Measurements from ENCODE around the gene PKIG. TPM values are rescaled to one million over a fixed set of nuclear protein-coding genes. Genes with fewer than 3 reads are reported as not detected.

Gene PKIG
- total and polyA plus RNA-seq, 10 of the 15 experiments (the other 5 are each of a cell fraction or from before 2014, with no cell fraction given) = 5.7 to 82.3 (median 39.7) TPM

- TF ChIP-seq ZNF687 (IDR thresholded peaks at IDR 0.05) (peak; percentile 70; the same call in 1 of the 2 replicates), GATAD2B (conservative IDR thresholded peaks at IDR 0.05; ENCODE audit: low read depth) (peak; percentile 81), ZNF274 (IDR thresholded peaks at IDR 0.05; ENCODE audit: insufficient read depth, insufficient read length) (no peak), NFIC (IDR thresholded peaks at IDR 0.05; ENCODE audit: low read depth, low read length) (peak; percentile 77; the same call in 1 of the 2 replicates), BCL3 (IDR thresholded peaks at IDR 0.05; ENCODE audit: borderline replicate concordance, insufficient read depth, low read depth, low read length, poor library complexity, severe bottlenecking) (peak; percentile 59), EZH2 (IDR thresholded peaks at IDR 0.05; ENCODE audit: borderline replicate concordance, control insufficient read depth, low read depth, low read length) (no peak), RELA (IDR thresholded peaks at IDR 0.05; ENCODE audit: borderline replicate concordance, partially characterized antibody) (no peak), CHD4 (IDR thresholded peaks at IDR 0.05) (no peak), IKZF2 (IDR thresholded peaks at IDR 0.05) (peak; percentile 87 to 93), ATF2 (IDR thresholded peaks at IDR 0.05; ENCODE audit: low read length) (peak; percentile 50; the same call in 1 of the 2 replicates), NKRF (conservative IDR thresholded peaks at IDR 0.05) (peak; percentile 15; the same call in 1 of the 2 replicates), CBFB (IDR thresholded peaks at IDR 0.05; ENCODE audit: low read depth) (0 out of 2 replicates have a peak, but pooled peaks have one; percentile 13), BHLHE40 (IDR thresholded peaks at IDR 0.05; ENCODE audit: borderline replicate concordance in 1 of 2, low read depth in 2 of 2, low read length in 1 of 2) (0 out of 4 replicates have a peak, but pooled peaks of 1 of the 2 experiments have one; percentile 9), HDAC2 (IDR thresholded peaks at IDR 0.05) (no peak), DPF2 (IDR thresholded peaks at IDR 0.05) (peak; percentile 94), NR2C1 (IDR thresholded peaks at IDR 0.05) (no peak), EP300 (IDR thresholded peaks at IDR 0.05; ENCODE audit: borderline replicate concordance in 1 of 2, control insufficient read depth in 1 of 2, low read depth in 2 of 2, low read length in 2 of 2) (peak in 1 of 2 experiments; percentile 86; a peak in 2 of 4 replicates), SIN3A (IDR thresholded peaks at IDR 0.05; ENCODE audit: low read depth, low read length) (no peak), CREM (IDR thresholded peaks at IDR 0.05; ENCODE audit: low read depth) (peak; percentile 72), RFX5 (IDR thresholded peaks at IDR 0.05; ENCODE audit: low read depth, low read length) (no peak)
Measured at GRCh38 chr20:44585057-44585963, 2.9 kb downstream of the PKIG start (continued).
